Spinal cord (tissue), 10 donors: ENCODE measurements around the gene RRN3. TPM values are rescaled to one million over a fixed set of nuclear protein-coding genes. Genes with fewer than 3 reads are reported as not detected.
"Not testable (repeated sequence)": the region's sequence is repeated elsewhere in the genome, so short reads cannot be mapped to it uniquely, and the experiment has no call there.

ENCODE experiments used
- DNase-seq, 6 donors: peaks; one replicate each; pipeline versions ENCODE4 v3.0.0 to v3.0.0-alpha.2; 2013 to 2015; ENCODE audit warnings: low spot score in 6 of 6, low read depth in 4 of 6
- H3K27ac ChIP-seq: one replicate; pipeline ENCODE4 v1.5.1; 2013; ENCODE audit warnings: low read depth, low read length, control low read depth
- H3K27me3 ChIP-seq: one replicate; pipeline ENCODE4 v1.6.1; 2013; ENCODE audit warnings: low read length; ENCODE audit not compliant: control insufficient read depth, insufficient read depth
- H3K36me3 ChIP-seq: one replicate; pipeline ENCODE4 v1.6.1; 2013; ENCODE audit warnings: low read length; ENCODE audit not compliant: control insufficient read depth, insufficient read depth
- H3K4me1 ChIP-seq: one replicate; pipeline ENCODE4 v1.6.1; 2013; ENCODE audit warnings: low read length; ENCODE audit not compliant: control insufficient read depth, insufficient read depth
- H3K4me3 ChIP-seq: one replicate; pipeline ENCODE4 v1.5.1; 2013; ENCODE audit warnings: low read depth, low read length, control low read depth
- H3K9me3 ChIP-seq: one replicate; pipeline ENCODE4 v1.6.1; 2013; ENCODE audit warnings: low read length; ENCODE audit not compliant: control insufficient read depth, insufficient read depth
- WGBS: methylation state at CpG from one replicate; pipeline ENCODE4 v1.1.5; 2013; ENCODE audit warnings: missing lambda C conversion rate; ENCODE audit not compliant: insufficient coverage; 5-methylcytosine and 5-hydroxymethylcytosine counted together
- polyA plus RNA-seq, 2 donors: library from polyadenylated mRNA; unstranded; fragments of 120-200 nt; gene quantifications; one replicate each; pipeline ENCODE4 v1.2.1, GENCODE V29; 2013; ENCODE audit not compliant: insufficient read length in 2 of 2
- total RNA-seq, 2 donors: library from RNA; depleted of rRNA in 1 of 2; stranded (reverse); fragments of 120-200 nt in 1 of 2; fragments of >200 nt in 1 of 2; gene quantifications; one replicate each; pipeline versions ENCODE4 v1.2.3 to v1.2.4, GENCODE V29; 2013 to 2014
- donor health status: healthy.

Gene RRN3
- total and polyA plus RNA-seq, 4 donors: 31.9 to 43.4 (median 36.7) TPM

DNA sequence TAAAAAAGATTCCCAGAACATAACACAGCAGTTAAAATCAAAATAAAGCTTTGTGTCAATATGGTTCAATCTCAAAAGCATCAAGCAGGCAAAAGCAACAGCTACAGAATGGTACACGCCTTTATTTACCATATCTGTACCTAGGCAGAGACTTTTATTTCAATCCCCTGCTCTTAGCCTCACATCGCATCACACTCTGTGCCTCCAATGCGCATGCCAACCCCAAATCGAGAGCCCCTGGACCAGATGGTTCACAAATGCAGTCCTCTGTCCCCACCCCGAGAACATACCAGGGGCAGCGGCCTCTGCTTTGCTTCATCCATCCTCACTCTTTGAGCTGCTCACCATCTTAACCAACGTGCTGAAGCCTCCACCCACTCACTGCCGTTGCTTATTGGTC, 27.4 kb downstream of the RRN3 start:
- H3K4me1 ChIP-seq, DNase-seq, H3K27ac ChIP-seq, H3K4me3 ChIP-seq, H3K9me3 ChIP-seq, H3K27me3 ChIP-seq: not testable (repeated sequence)
- 100% methylated on average over 3 of the region's 8 CpGs for WGBS
- H3K36me3 ChIP-seq: peaks cover 17% of the 10 kb centered on the region

- H3K36me3 ChIP-seq: peaks cover 19% of the 10 kb centered on the region
- H3K9me3 ChIP-seq, H3K4me3 ChIP-seq, H3K27me3 ChIP-seq, H3K27ac ChIP-seq, H3K4me1 ChIP-seq, DNase-seq: not testable (repeated sequence)
- no CpG with 5 or more reads among the region's 4 CpGs for WGBS
These were observed 28.1 kb downstream of the RRN3 start for GRCh38 chr16:15065961-15066360.

DNA sequence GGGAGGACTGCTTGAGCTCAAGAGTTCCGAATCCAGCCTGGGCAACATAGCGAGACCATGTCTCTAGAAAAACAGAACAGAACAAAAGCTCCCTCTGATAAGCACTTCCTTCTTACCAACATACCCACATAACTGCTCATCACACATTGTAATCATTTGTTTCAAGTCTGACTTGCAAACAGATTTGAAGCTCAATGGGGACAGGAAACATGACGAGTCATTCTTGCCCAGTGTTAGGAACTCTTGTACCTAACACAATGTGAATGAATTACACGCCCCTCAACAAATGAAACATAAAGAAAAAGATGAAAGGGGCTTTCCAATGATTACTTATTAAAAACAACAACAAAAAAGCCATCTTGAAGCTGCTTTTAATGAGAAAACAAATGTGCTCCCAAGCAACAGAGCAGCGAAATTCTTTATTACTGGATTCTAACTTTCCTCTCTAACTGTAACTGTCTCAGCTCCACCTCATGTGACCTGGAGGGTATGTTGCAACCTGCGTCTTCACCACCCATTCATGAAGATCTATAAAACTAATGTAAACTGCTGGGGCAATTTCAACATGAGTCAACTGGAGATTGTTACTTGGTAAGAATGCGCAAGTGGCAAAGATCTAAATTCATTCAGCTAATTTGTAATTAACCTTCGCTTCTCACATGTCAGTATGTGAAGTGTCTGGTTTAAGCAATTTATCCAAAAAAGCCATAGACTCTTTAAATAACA, 31.8 kb downstream of the RRN3 start:
- WGBS: 100% methylated on average over 2 of the region's 8 CpGs
- not testable (repeated sequence) for H3K4me1 ChIP-seq, H3K27ac ChIP-seq, H3K27me3 ChIP-seq, DNase-seq, H3K4me3 ChIP-seq, H3K9me3 ChIP-seq
- H3K36me3 ChIP-seq: peaks cover 27% of the 10 kb centered on the region

- no peaks in the 10 kb centered on the region for H3K9me3 ChIP-seq
- WGBS: no CpG with 5 or more reads among the region's 3 CpGs
- DNase-seq: no peak
- no peak overlapping the region for H3K27ac ChIP-seq
- H3K4me1 ChIP-seq: peaks cover 13% of the 10 kb centered on the region
- peaks cover 19% of the 10 kb centered on the region for H3K36me3 ChIP-seq
- no peak overlapping the region for H3K4me3 ChIP-seq
- no peaks in the 10 kb centered on the region for H3K27me3 ChIP-seq
These were observed 34.7 kb downstream of the RRN3 start for GRCh38 chr16:15059324-15059723.

- Histone ChIP-seq H3K36me3 (peaks cover 18% of the 10 kb centered on the region), H3K27me3 (no peaks in the 10 kb centered on the region), H3K4me1 (peaks cover 16% of the 10 kb centered on the region), H3K9me3 (no peaks in the 10 kb centered on the region), H3K4me3 (no peak overlapping the region), H3K27ac (no peak overlapping the region)
- DNase-seq: no peak
- 74% methylated on average over 6 of the region's 7 CpGs for WGBS
These were observed 36.2 kb downstream of the RRN3 start for GRCh38 chr16:15057681-15058417.

GRCh38 chr16:15055141-15056053, 38.7 kb downstream of the RRN3 start:
- peak in 2 of 6 donors; percentile 4 to 21 for DNase-seq
- 4% methylated on average over 80 of the region's 81 CpGs for WGBS
- H3K9me3 ChIP-seq: no peaks in the 10 kb centered on the region
- peaks cover 16% of the 10 kb centered on the region for H3K4me1 ChIP-seq
- H3K4me3 ChIP-seq: peak overlapping the region; percentile 75
- no peak overlapping the region for H3K27ac ChIP-seq
- H3K27me3 ChIP-seq: no peaks in the 10 kb centered on the region
- H3K36me3 ChIP-seq: peaks cover 8% of the 10 kb centered on the region

GRCh38 chr16:15054357-15055140, 39.5 kb downstream of the RRN3 start:
- Histone ChIP-seq H3K9me3 (no peaks in the 10 kb centered on the region), H3K36me3 (peaks cover 8% of the 10 kb centered on the region), H3K4me1 (peaks cover 16% of the 10 kb centered on the region), H3K27ac (no peak overlapping the region), H3K4me3 (peak overlapping the region; percentile 75), H3K27me3 (no peaks in the 10 kb centered on the region)
- WGBS: 87% methylated on average over 17 of the region's 19 CpGs
- DNase-seq: no peak

- DNase-seq: no peak
- Histone ChIP-seq H3K4me1 (peaks cover 16% of the 10 kb centered on the region), H3K36me3 (peaks cover 5% of the 10 kb centered on the region), H3K27me3 (no peaks in the 10 kb centered on the region), H3K27ac (no peak overlapping the region), H3K9me3 (no peaks in the 10 kb centered on the region), H3K4me3 (no peak overlapping the region)
- WGBS: 84% methylated on average over 10 of the region's 10 CpGs
These were observed 40.2 kb downstream of the RRN3 start for GRCh38 chr16:15053904-15054303.
